Measurements from ENCODE around the gene C19orf12. TPM values are rescaled to one million over a fixed set of nuclear protein-coding genes. Genes with fewer than 3 reads are reported as not detected.

The C19orf12 gene
- total and polyA plus RNA-seq, 2 donors (not counting 1 experiment from before 2014, with no cell fraction given): 25.4 to 26.8 TPM

- Histone ChIP-seq H4K20me1 (ENCODE audit: control insufficient read depth, extremely low read depth, insufficient read depth, low read length) (no peaks in the 10 kb centered on the region), H3K4me2 (ENCODE audit: extremely low read depth, insufficient read depth, low read length) (no peak overlapping the region), H3K9ac (ENCODE audit: insufficient read depth, low read length) (no peak overlapping the region), H3K27me3 (ENCODE audit: control insufficient read depth, insufficient read depth, low read length) (no peaks in the 10 kb centered on the region), H2AFZ (ENCODE audit: low read length) (no peak overlapping the region), H3K27ac (ENCODE audit: insufficient read depth, low read length) (no peak overlapping the region), H3K79me2 (ENCODE audit: control insufficient read depth, insufficient read depth, low read length) (peaks cover 6% of the 10 kb centered on the region), H3K36me3 (ENCODE audit: control insufficient read depth, insufficient read depth, low read length) (no peaks in the 10 kb centered on the region), H3K9me3 (ENCODE audit: control insufficient read depth, insufficient read depth, low read depth, low read length) (no peaks in the 10 kb centered on the region), H3K4me3 (replicated peaks in 1 of 4; ENCODE audit: control extremely low read depth in 1 of 4, insufficient read depth in 1 of 4, low read depth in 3 of 4, low read length in 4 of 4) (no peak overlapping the region), H3K4me1 (ENCODE audit: control insufficient read depth, extremely low read depth, insufficient read depth, low read length) (peaks cover 6% of the 10 kb centered on the region)
- TF ChIP-seq CTCF (conservative IDR thresholded peaks at IDR 0.05 in 1 of 2, IDR thresholded peaks at IDR 0.05 in 1 of 2; ENCODE audit: low read depth in 1 of 2, low read length in 2 of 2) (no peak), EZH2 (IDR thresholded peaks at IDR 0.05; ENCODE audit: low read length, missing control alignments) (no peak)
- no peak for DNase-seq (ENCODE audit: low read depth in 2 of 2)
Observed at GRCh38 chr19:29717051-29717450, 2.0 kb upstream of the C19orf12 start.

GRCh38 chr19:29715701-29716581, 880 bp upstream of the C19orf12 start:
- Histone ChIP-seq H3K4me3 (replicated peaks in 1 of 4; ENCODE audit: control extremely low read depth in 1 of 4, insufficient read depth in 1 of 4, low read depth in 3 of 4, low read length in 4 of 4) (peak overlapping the region; percentile 43 to 88 (median 74)), H3K27ac (ENCODE audit: insufficient read depth, low read length) (peak overlapping the region; percentile 82), H3K9ac (ENCODE audit: insufficient read depth, low read length) (peak overlapping the region; percentile 86), H3K36me3 (ENCODE audit: control insufficient read depth, insufficient read depth, low read length) (no peaks in the 10 kb centered on the region), H3K4me1 (ENCODE audit: control insufficient read depth, extremely low read depth, insufficient read depth, low read length) (peaks cover 6% of the 10 kb centered on the region), H3K9me3 (ENCODE audit: control insufficient read depth, insufficient read depth, low read depth, low read length) (no peaks in the 10 kb centered on the region), H2AFZ (ENCODE audit: low read length) (peak overlapping the region; percentile 40), H4K20me1 (ENCODE audit: control insufficient read depth, extremely low read depth, insufficient read depth, low read length) (no peaks in the 10 kb centered on the region), H3K4me2 (ENCODE audit: extremely low read depth, insufficient read depth, low read length) (peak overlapping the region; percentile 93), H3K79me2 (ENCODE audit: control insufficient read depth, insufficient read depth, low read length) (peaks cover 8% of the 10 kb centered on the region), H3K27me3 (ENCODE audit: control insufficient read depth, insufficient read depth, low read length) (no peaks in the 10 kb centered on the region)
- DNase-seq (ENCODE audit: low read depth in 2 of 2): peak in 1 of 2 donors; percentile 18
- TF ChIP-seq EZH2 (IDR thresholded peaks at IDR 0.05; ENCODE audit: low read length, missing control alignments): no peak
- no peak for TF ChIP-seq CTCF (conservative IDR thresholded peaks at IDR 0.05 in 1 of 2, IDR thresholded peaks at IDR 0.05 in 1 of 2; ENCODE audit: low read depth in 1 of 2, low read length in 2 of 2)

- Histone ChIP-seq H3K79me2 (ENCODE audit: control insufficient read depth, insufficient read depth, low read length) (peaks cover 12% of the 10 kb centered on the region), H3K27ac (ENCODE audit: insufficient read depth, low read length) (peak overlapping the region; percentile 82), H3K9me3 (ENCODE audit: control insufficient read depth, insufficient read depth, low read depth, low read length) (no peaks in the 10 kb centered on the region), H3K9ac (ENCODE audit: insufficient read depth, low read length) (peak overlapping the region; percentile 86), H3K4me2 (ENCODE audit: extremely low read depth, insufficient read depth, low read length) (peak overlapping the region; percentile 52), H3K27me3 (ENCODE audit: control insufficient read depth, insufficient read depth, low read length) (no peaks in the 10 kb centered on the region), H4K20me1 (ENCODE audit: control insufficient read depth, extremely low read depth, insufficient read depth, low read length) (no peaks in the 10 kb centered on the region), H3K4me1 (ENCODE audit: control insufficient read depth, extremely low read depth, insufficient read depth, low read length) (peaks cover 6% of the 10 kb centered on the region), H3K36me3 (ENCODE audit: control insufficient read depth, insufficient read depth, low read length) (no peaks in the 10 kb centered on the region), H3K4me3 (replicated peaks in 1 of 4; ENCODE audit: control extremely low read depth in 1 of 4, insufficient read depth in 1 of 4, low read depth in 3 of 4, low read length in 4 of 4) (peak overlapping the region; percentile 70 to 88 (median 74)), H2AFZ (ENCODE audit: low read length) (peak overlapping the region; percentile 43)
- no peak for TF ChIP-seq EZH2 (IDR thresholded peaks at IDR 0.05; ENCODE audit: low read length, missing control alignments)
- TF ChIP-seq CTCF (conservative IDR thresholded peaks at IDR 0.05 in 1 of 2, IDR thresholded peaks at IDR 0.05 in 1 of 2; ENCODE audit: low read depth in 1 of 2, low read length in 2 of 2): no peak
- no peak for DNase-seq (ENCODE audit: low read depth in 2 of 2)
Observed at GRCh38 chr19:29714371-29714952, 599 bp downstream of the C19orf12 start.
